ENCODE results near the gene IFRD2. TPM values are rescaled to one million over a fixed set of nuclear protein-coding genes. Genes with fewer than 3 reads are reported as not detected.

The IFRD2 gene
- total RNA-seq, 1 donor from 2014 or later: 77.0 TPM

DNA sequence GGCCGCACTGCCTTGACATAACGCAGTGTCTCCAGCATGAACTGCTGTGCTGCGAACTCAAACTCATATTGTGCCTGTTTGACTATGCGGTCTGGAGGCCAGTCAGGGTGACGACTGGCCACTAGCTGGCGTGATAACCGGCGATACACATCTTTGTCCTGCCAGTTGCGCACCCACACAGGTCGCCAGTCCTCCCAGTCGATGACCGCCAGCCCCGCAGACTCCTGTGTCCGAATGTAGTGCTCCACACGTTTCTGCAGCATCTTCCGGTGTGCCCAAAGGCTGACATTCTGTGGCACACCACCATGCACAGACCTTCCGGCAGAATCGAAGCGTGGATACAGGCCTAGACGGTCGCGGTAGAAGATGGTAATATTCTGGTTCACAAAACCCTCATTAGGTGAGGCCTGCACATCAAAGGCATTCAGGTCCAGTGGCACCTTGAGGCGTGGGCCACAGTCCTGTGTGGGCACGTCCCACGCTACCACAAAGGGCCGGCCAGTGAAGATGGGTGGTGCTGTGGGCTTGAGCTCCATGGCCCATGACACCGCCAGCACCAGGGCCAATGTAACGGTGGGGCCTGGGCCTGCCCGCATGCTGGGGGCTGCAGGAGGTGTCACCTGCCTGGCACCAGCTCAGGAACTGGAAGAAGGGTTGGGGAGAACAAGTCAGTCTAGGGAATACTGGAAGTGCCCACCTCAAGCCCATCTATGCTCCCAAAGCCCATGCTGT is 27.8 kb upstream of the IFRD2 start:
- Histone ChIP-seq H3K27me3 (no peaks in the 10 kb centered on the region), H3K27ac (peak overlapping the region; percentile 98), H3K4me3 (peak overlapping the region; percentile 66), H3K4me1 (peaks cover 76% of the 10 kb centered on the region), H3K36me3 (peaks cover 33% of the 10 kb centered on the region), H3K9me3 (no peaks in the 10 kb centered on the region)
- TF ChIP-seq, protein P1, sequence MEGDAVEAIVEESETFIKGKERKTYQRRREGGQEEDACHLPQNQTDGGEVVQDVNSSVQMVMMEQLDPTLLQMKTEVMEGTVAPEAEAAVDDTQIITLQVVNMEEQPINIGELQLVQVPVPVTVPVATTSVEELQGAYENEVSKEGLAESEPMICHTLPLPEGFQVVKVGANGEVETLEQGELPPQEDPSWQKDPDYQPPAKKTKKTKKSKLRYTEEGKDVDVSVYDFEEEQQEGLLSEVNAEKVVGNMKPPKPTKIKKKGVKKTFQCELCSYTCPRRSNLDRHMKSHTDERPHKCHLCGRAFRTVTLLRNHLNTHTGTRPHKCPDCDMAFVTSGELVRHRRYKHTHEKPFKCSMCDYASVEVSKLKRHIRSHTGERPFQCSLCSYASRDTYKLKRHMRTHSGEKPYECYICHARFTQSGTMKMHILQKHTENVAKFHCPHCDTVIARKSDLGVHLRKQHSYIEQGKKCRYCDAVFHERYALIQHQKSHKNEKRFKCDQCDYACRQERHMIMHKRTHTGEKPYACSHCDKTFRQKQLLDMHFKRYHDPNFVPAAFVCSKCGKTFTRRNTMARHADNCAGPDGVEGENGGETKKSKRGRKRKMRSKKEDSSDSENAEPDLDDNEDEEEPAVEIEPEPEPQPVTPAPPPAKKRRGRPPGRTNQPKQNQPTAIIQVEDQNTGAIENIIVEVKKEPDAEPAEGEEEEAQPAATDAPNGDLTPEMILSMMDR (IDR thresholded peaks at IDR 0.05): no peak
- DNase-seq (no peak), ATAC-seq (no peak)
- intact Hi-C loops (cut with DNase I): no loop called here

GRCh38 chr3:50319181-50319893 is 27.1 kb upstream of the IFRD2 start:
- Histone ChIP-seq H3K4me1 (peaks cover 70% of the 10 kb centered on the region), H3K27ac (peak overlapping the region; percentile 98)
- DNase-seq: no peak

DNA sequence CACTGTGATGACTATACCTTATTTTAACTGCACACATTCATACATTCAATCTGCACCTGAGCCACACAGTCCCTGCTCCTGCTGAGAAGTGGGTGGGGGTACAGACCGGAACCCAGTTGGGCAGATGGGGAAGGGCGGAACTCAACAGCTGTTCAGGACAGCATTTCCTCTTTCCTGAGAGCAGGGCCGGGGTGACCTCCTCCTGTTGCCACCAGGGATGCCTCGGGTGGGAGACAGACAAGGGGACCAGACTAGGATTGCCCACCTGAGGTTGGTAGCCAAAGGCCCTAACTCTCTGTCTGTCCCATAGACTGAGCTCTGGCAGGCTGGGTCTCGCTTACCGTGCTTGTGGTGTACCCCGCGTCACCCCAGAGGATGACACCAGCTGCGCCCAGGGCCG is 26.4 kb upstream of the IFRD2 start:
- intact Hi-C loops (cut with DNase I): no loop called here
- no peaks in the 10 kb centered on the region for H3K9me3 ChIP-seq
- peak overlapping the region; percentile 98 for H3K27ac ChIP-seq
- peaks cover 33% of the 10 kb centered on the region for H3K36me3 ChIP-seq
- no peak for ATAC-seq
- DNase-seq: no peak
- H3K4me1 ChIP-seq: peaks cover 64% of the 10 kb centered on the region
- peak overlapping the region; percentile 66 for H3K4me3 ChIP-seq
- H3K27me3 ChIP-seq: no peaks in the 10 kb centered on the region
- TF ChIP-seq, protein P1 (IDR thresholded peaks at IDR 0.05): no peak

More at GRCh38 chr3:50319181-50319893, 27.1 kb upstream of the IFRD2 start:
- Histone ChIP-seq H3K4me3 (peak overlapping the region; percentile 66), H3K27me3 (no peaks in the 10 kb centered on the region), H3K9me3 (no peaks in the 10 kb centered on the region), H3K36me3 (peaks cover 33% of the 10 kb centered on the region)
- ATAC-seq: no peak
- TF ChIP-seq, protein P1 (IDR thresholded peaks at IDR 0.05): no peak
- intact Hi-C loops (cut with DNase I): no loop called here

DNA sequence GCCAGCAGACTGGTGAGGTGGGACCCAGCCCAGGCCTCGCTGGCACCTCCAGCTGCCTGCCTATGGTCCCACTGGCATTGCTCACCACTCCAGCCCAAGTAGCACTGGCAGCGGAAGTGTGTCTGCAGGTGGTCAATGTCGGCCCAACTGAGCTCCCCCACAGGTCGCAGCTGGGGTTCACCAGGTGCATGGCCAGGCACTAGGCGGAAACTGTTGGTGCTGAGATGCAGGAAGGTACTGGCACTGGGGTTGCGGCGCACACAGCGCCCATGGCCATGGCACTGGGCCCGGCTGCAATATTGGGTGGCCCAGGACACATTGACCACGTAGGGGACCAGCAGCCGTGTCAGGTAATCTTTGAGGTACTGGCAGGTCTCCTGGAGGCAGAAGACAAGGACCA is 25.9 kb upstream of the IFRD2 start:
- ATAC-seq: no peak
- DNase-seq: no peak
- intact Hi-C loops (cut with DNase I): no loop called here
- no peaks in the 10 kb centered on the region for H3K9me3 ChIP-seq
- TF ChIP-seq, protein P1 (IDR thresholded peaks at IDR 0.05): no peak
- H3K27ac ChIP-seq: peak overlapping the region; percentile 79
- peaks cover 33% of the 10 kb centered on the region for H3K36me3 ChIP-seq
- H3K27me3 ChIP-seq: no peaks in the 10 kb centered on the region
- peak overlapping the region; percentile 66 for H3K4me3 ChIP-seq
- peaks cover 62% of the 10 kb centered on the region for H3K4me1 ChIP-seq

DNA sequence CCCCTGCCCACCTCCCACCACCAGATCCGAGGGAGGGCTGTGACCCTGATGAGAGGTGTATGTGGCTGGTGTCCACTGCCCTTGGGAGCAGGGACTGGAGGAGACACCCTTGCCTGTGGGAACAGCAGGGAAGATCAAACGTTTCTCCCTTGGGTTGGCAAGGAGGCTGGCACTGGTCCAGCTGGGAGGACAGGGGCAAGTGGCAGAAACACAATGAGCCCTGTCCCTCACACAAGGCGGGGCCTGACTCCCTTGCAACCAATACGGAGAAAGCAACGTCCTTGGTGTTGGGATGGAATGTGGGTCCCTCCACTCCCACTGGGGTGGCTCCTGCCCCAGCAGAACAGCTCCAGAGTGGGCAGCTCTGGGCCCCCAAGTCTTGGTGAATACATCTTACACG is 25.1 kb upstream of the IFRD2 start:
- no peak for ATAC-seq
- Histone ChIP-seq H3K27me3 (no peaks in the 10 kb centered on the region), H3K27ac (peak overlapping the region; percentile 79), H3K4me3 (peak overlapping the region; percentile 66), H3K36me3 (peaks cover 33% of the 10 kb centered on the region), H3K4me1 (peaks cover 54% of the 10 kb centered on the region), H3K9me3 (no peaks in the 10 kb centered on the region)
- intact Hi-C loops (cut with DNase I): no loop called here
- DNase-seq: peak; percentile 73
- TF ChIP-seq, protein P1 (IDR thresholded peaks at IDR 0.05): no peak

Measured in upper lobe of right lung (tissue), 1 donor.